ENCODE results near the gene AGAP2.

DNA sequence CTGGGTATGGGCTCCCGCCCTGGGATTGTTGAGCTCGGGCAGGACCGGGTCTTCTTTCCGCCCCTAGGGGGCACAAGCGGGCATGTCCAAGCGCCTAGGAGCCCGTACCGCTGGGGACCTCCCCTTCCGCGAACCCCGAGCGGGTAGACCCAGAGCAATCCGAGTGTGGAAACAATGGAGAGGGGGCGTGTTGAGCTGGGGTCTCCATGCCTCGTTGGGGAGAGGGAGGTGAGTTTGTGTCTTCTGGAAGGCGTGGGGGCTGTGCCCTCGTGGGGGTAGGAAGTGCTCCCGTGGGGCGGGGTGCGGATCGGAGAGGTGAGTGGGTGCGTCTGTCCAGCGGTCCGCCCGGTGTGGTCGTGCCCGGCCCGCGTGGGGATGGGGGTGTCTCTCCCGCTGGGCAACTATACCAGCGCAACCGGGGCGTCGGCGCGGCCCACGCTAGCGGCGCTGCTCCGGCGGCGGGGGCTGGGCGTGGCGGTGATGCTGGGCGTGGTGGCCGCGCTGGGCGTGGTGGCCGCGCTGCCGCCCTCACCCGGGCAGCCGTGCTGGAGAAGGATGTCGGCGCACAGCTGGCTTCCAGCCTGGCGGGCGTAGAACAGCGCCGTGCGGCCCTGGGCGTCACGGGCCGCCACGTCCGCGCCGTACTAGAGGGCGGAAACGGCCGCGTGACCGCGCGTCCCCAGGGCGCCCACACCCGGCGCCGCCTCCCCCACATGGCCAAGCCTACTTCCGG lies 12.2 kb downstream of the AGAP2 start:
- TF ChIP-seq POLR2AphosphoS5 (IDR thresholded peaks at IDR 0.05; ENCODE audit: low read depth), result no peak
- TF ChIP-seq, protein P1, sequence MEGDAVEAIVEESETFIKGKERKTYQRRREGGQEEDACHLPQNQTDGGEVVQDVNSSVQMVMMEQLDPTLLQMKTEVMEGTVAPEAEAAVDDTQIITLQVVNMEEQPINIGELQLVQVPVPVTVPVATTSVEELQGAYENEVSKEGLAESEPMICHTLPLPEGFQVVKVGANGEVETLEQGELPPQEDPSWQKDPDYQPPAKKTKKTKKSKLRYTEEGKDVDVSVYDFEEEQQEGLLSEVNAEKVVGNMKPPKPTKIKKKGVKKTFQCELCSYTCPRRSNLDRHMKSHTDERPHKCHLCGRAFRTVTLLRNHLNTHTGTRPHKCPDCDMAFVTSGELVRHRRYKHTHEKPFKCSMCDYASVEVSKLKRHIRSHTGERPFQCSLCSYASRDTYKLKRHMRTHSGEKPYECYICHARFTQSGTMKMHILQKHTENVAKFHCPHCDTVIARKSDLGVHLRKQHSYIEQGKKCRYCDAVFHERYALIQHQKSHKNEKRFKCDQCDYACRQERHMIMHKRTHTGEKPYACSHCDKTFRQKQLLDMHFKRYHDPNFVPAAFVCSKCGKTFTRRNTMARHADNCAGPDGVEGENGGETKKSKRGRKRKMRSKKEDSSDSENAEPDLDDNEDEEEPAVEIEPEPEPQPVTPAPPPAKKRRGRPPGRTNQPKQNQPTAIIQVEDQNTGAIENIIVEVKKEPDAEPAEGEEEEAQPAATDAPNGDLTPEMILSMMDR (IDR thresholded peaks at IDR 0.05; ENCODE audit: insufficient read depth, low read length), result no peak
- TF ChIP-seq, protein P2, sequence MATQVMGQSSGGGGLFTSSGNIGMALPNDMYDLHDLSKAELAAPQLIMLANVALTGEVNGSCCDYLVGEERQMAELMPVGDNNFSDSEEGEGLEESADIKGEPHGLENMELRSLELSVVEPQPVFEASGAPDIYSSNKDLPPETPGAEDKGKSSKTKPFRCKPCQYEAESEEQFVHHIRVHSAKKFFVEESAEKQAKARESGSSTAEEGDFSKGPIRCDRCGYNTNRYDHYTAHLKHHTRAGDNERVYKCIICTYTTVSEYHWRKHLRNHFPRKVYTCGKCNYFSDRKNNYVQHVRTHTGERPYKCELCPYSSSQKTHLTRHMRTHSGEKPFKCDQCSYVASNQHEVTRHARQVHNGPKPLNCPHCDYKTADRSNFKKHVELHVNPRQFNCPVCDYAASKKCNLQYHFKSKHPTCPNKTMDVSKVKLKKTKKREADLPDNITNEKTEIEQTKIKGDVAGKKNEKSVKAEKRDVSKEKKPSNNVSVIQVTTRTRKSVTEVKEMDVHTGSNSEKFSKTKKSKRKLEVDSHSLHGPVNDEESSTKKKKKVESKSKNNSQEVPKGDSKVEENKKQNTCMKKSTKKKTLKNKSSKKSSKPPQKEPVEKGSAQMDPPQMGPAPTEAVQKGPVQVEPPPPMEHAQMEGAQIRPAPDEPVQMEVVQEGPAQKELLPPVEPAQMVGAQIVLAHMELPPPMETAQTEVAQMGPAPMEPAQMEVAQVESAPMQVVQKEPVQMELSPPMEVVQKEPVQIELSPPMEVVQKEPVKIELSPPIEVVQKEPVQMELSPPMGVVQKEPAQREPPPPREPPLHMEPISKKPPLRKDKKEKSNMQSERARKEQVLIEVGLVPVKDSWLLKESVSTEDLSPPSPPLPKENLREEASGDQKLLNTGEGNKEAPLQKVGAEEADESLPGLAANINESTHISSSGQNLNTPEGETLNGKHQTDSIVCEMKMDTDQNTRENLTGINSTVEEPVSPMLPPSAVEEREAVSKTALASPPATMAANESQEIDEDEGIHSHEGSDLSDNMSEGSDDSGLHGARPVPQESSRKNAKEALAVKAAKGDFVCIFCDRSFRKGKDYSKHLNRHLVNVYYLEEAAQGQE (IDR thresholded peaks at IDR 0.05; ENCODE audit: insufficient replicate concordance, low read depth), result no peak
- no peak for TF ChIP-seq SPI1 (IDR thresholded peaks at IDR 0.05; ENCODE audit: borderline replicate concordance, low read depth)
- no peak for TF ChIP-seq GABPA (IDR thresholded peaks at IDR 0.05; ENCODE audit: low read depth)

Data from HL-60 (cell line).